ENCODE data around the gene KHSRP. TPM values are rescaled to one million over a fixed set of nuclear protein-coding genes. Genes with fewer than 3 reads are reported as not detected.
A peak's percentile ranks its signal among the peaks of the same experiment; 100 is the strongest.

KHSRP gene
- total RNA-seq, 4 donors from 2014 or later: 79.5 to 147 (median 119) TPM

DNA sequence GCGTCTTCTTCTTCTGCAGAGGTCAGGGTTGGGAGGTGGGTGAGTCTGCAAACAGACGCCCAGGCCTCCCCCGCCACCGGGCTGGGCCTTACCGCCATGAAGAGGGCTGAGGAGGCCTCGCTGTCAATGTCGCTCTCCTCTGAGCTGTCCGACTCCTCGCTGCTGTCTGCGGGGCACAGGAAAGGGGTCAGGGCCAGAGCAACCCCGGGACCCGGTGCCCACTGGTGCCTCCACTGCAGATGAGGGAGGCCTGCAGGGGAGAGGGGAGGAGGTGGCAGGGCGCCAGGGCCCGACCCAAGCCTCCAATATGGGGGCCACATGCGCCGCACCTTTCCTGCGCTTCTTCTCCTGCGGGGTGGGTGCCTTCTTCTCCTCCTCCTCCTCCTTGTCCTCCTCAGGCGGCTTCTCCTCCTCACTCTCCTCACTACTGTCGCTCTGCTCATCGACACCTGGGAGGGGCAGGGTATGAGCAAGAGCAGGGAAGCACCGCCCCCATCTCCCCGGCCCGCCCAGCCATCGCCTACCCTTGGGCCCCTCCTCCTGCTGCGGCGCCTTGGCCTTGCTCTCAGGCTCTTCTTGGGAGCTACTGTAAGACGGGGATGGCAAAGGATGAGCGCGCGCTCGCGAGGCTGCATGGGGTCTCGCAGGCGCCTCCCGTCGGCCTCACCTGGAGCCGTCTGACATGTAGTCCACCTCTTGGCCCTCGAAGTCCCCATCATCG, 43.4 kb downstream of the KHSRP start:
- 95% methylated on average over 38 to 39 of the region's 40 CpGs for WGBS, 2 donors
- no peak for DNase-seq (ENCODE audit: low spot score in 2 of 2)
- Histone ChIP-seq H3K27me3 (no peaks in the 10 kb centered on the region), H3K4me1 (peaks cover 0 to 21% (median 2%) of the 10 kb centered on the region in 4 donors), H3K4me3 (no peak overlapping the region), H3K36me3 (peaks cover 2 to 84% (median 26%) of the 10 kb centered on the region in 3 donors), H3K9me3 (peaks cover 0 to 11% (median 0%) of the 10 kb centered on the region in 4 donors), H3K27ac (no peak overlapping the region)
- no peak for TF ChIP-seq EP300 (IDR thresholded peaks at IDR 0.05)
- TF ChIP-seq POLR2A (IDR thresholded peaks at IDR 0.05): no peak
- TF ChIP-seq, protein P1, sequence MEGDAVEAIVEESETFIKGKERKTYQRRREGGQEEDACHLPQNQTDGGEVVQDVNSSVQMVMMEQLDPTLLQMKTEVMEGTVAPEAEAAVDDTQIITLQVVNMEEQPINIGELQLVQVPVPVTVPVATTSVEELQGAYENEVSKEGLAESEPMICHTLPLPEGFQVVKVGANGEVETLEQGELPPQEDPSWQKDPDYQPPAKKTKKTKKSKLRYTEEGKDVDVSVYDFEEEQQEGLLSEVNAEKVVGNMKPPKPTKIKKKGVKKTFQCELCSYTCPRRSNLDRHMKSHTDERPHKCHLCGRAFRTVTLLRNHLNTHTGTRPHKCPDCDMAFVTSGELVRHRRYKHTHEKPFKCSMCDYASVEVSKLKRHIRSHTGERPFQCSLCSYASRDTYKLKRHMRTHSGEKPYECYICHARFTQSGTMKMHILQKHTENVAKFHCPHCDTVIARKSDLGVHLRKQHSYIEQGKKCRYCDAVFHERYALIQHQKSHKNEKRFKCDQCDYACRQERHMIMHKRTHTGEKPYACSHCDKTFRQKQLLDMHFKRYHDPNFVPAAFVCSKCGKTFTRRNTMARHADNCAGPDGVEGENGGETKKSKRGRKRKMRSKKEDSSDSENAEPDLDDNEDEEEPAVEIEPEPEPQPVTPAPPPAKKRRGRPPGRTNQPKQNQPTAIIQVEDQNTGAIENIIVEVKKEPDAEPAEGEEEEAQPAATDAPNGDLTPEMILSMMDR (IDR thresholded peaks at IDR 0.05): no peak

DNA sequence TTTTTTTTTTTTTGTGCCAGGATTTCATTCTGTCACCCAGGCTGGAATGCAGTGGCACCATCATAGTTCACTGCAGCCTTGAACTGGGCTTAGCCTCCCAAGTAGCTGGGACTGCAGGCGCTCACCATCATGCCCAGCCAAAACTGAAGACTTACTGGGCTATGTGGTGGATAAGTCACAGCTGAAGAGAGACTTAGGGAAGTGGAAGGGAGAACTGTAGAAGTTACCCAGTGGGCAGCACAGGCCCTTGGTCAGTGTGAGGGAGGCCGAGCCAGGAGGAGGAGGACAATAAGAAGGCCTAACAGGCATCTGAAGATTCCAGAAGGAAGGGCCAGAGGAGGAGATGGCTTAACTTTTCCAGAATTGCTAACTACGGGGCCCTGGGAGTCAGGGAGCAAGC, 44.9 kb downstream of the KHSRP start:
- peaks cover 0 to 34% (median 3%) of the 10 kb centered on the region in 4 donors for H3K4me1 ChIP-seq
- H3K36me3 ChIP-seq: peaks cover 2 to 83% (median 26%) of the 10 kb centered on the region in 3 donors
- H3K27me3 ChIP-seq: no peaks in the 10 kb centered on the region
- 95 to 97% methylated on average over 3 of the region's 3 CpGs for WGBS, 2 donors
- no peak for DNase-seq (ENCODE audit: low spot score in 2 of 2)
- no peak overlapping the region for H3K4me3 ChIP-seq
- H3K27ac ChIP-seq: no peak overlapping the region
- TF ChIP-seq EP300 (IDR thresholded peaks at IDR 0.05): no peak
- TF ChIP-seq, protein P1 (IDR thresholded peaks at IDR 0.05): no peak
- TF ChIP-seq POLR2A (IDR thresholded peaks at IDR 0.05): no peak
- H3K9me3 ChIP-seq: peaks cover 0 to 11% (median 0%) of the 10 kb centered on the region in 4 donors

DNA sequence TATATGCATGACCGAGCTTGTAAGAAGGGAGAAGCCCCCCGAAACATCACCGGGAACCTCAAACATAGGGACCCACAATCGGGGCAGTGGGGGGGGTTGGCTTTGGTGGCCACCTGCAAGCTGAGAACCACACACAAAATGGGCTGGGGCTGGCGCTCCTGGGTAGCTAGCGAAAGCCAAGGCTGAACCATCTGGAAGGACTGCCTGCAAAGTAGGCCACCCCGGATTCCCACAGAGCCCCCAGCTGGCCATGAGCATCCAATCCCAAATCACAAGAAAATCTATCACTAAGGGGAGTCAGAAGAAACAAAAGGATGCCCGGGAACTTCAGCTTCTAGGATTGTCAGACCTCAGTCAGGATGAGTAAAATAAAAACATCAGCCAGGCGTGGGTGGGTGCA, 46.1 kb downstream of the KHSRP start:
- H3K4me3 ChIP-seq: no peak overlapping the region
- DNase-seq (ENCODE audit: low spot score in 2 of 2): no peak
- WGBS, 2 donors: 76 to 83% methylated on average over 9 of the region's 9 CpGs
- peaks cover 2 to 76% (median 25%) of the 10 kb centered on the region in 3 donors for H3K36me3 ChIP-seq
- peaks cover 0 to 11% (median 0%) of the 10 kb centered on the region in 4 donors for H3K9me3 ChIP-seq
- peaks cover 0 to 46% (median 12%) of the 10 kb centered on the region in 4 donors for H3K4me1 ChIP-seq
- H3K27ac ChIP-seq: peak overlapping the region in 2 of 4 donors; percentile 16 to 31
- no peaks in the 10 kb centered on the region for H3K27me3 ChIP-seq
- no peak for TF ChIP-seq POLR2A (IDR thresholded peaks at IDR 0.05)
- TF ChIP-seq, protein P1 (IDR thresholded peaks at IDR 0.05): no peak
- TF ChIP-seq EP300 (IDR thresholded peaks at IDR 0.05): no peak

DNA sequence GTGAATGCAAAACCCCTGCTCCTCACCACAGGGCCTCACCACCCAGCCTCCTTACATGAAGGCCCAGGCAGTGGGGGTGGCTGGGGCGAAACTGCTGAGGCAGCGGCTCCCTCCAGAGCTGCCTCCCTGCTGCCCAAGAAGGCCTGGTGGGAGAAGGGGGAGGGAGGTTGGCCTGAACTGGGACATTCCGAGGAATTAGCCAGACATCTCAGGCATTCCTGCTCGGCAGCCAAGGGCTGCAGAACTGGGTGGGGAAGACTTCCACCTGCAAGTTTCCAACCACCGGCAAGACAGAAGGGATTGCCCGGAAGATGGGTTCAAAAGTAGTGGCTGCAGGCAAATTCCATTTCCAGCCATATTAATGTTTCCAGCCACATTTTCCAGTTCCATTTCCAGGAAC, 46.6 kb downstream of the KHSRP start:
- Histone ChIP-seq H3K36me3 (peaks cover 2 to 72% (median 20%) of the 10 kb centered on the region in 3 donors), H3K27ac (peak overlapping the region in 2 of 4 donors; percentile 16 to 31)
- no peak for DNase-seq (ENCODE audit: low spot score in 2 of 2)

More for the DNA sequence above, 46.6 kb downstream of the KHSRP start:
- TF ChIP-seq, protein P1 (IDR thresholded peaks at IDR 0.05): no peak
- no peak for TF ChIP-seq EP300 (IDR thresholded peaks at IDR 0.05)
- Histone ChIP-seq H3K27me3 (no peaks in the 10 kb centered on the region), H3K4me1 (peaks cover 0 to 47% (median 13%) of the 10 kb centered on the region in 4 donors), H3K9me3 (peaks cover 0 to 11% (median 0%) of the 10 kb centered on the region in 4 donors), H3K4me3 (no peak overlapping the region)
- 43 to 45% methylated on average over 6 of the region's 6 CpGs for WGBS, 2 donors

Data from tibial nerve (tissue), 4 donors.